Globus pallidus (tissue), 1 donor: ENCODE results near the gene NOL9.
A peak's percentile ranks its signal among the peaks of the same experiment; 100 is the strongest.

Experiments used
- DNase-seq: peaks from one replicate; pipeline ENCODE4 v3.0.0-alpha.2; 2015; ENCODE audit warnings: low spot score

The NOL9 gene

GRCh38 chr1:6489383-6489765 lies 64.9 kb downstream of the NOL9 start:
- no peak for DNase-seq

GRCh38 chr1:6488602-6489382 lies 65.5 kb downstream of the NOL9 start:
- DNase-seq = no peak

- DNase-seq = no peak
Measured at GRCh38 chr1:6487804-6488484, 66.4 kb downstream of the NOL9 start.

GRCh38 chr1:6486433-6487011 lies 67.8 kb downstream of the NOL9 start:
- peak; percentile 61 for DNase-seq

GRCh38 chr1:6485168-6486101 lies 68.9 kb downstream of the NOL9 start:
- DNase-seq = no peak

GRCh38 chr1:6484826-6485167 lies 69.5 kb downstream of the NOL9 start:
- no peak for DNase-seq

GRCh38 chr1:6483761-6484117 lies 70.6 kb downstream of the NOL9 start:
- no peak for DNase-seq

- no peak for DNase-seq
Measured at GRCh38 chr1:6483017-6483760, 71.1 kb downstream of the NOL9 start.

- no peak for DNase-seq
Measured at GRCh38 chr1:6481820-6482219, 72.5 kb downstream of the NOL9 start.

GRCh38 chr1:6477039-6477820 lies 77.1 kb downstream of the NOL9 start:
- no peak for DNase-seq

- DNase-seq = no peak
Measured at GRCh38 chr1:6476483-6476882, 77.8 kb downstream of the NOL9 start.

- DNase-seq = no peak
Measured at GRCh38 chr1:6475381-6476133, 78.8 kb downstream of the NOL9 start.

GRCh38 chr1:6474815-6475282 lies 79.5 kb downstream of the NOL9 start:
- DNase-seq = no peak

GRCh38 chr1:6473974-6474814 lies 80.1 kb downstream of the NOL9 start:
- DNase-seq = no peak

GRCh38 chr1:6473156-6473555 lies 81.2 kb downstream of the NOL9 start:
- DNase-seq = no peak

- DNase-seq = no peak
Measured at GRCh38 chr1:6472391-6472790, 81.9 kb downstream of the NOL9 start.

GRCh38 chr1:6471970-6472368 lies 82.3 kb downstream of the NOL9 start:
- no peak for DNase-seq
